Tibial nerve (tissue), 4 donors: ENCODE measurements around the gene SUSD2. TPM values are rescaled to one million over a fixed set of nuclear protein-coding genes. Genes with fewer than 3 reads are reported as not detected.
A peak's percentile ranks its signal among the peaks of the same experiment; 100 is the strongest.

Experiments used
- DNase-seq, 2 donors: peaks; one replicate each; pipeline ENCODE4 v3.0.0-alpha.2; 2019; ENCODE audit warnings: low spot score in 2 of 2
- H3K27ac ChIP-seq, 4 donors: fragments of 200-600 bp; sonication (generic) in 3 of 4; one replicate each; pipeline ENCODE4 v1.5.1; 2017 to 2019; ENCODE audit warnings: mild to moderate bottlenecking in 1 of 4
- H3K27me3 ChIP-seq, 2 donors: fragments of 200-600 bp; sonication (generic) in 1 of 2; one replicate each; pipeline versions ENCODE4 v1.5.1 to v1.6.0; 2017 to 2019
- H3K36me3 ChIP-seq, 3 donors: fragments of 200-600 bp; sonication (generic); one replicate each; pipeline ENCODE4 v1.5.1; 2018 to 2019
- H3K4me1 ChIP-seq, 4 donors: fragments of 200-600 bp; sonication (generic) in 3 of 4; one replicate each; pipeline ENCODE4 v1.5.1; 2017 to 2019
- H3K4me3 ChIP-seq, 4 donors: fragments of 200-600 bp; sonication (generic) in 3 of 4; one replicate each; pipeline ENCODE4 v1.5.1; 2017 to 2019; ENCODE audit warnings: mild to moderate bottlenecking in 1 of 4, moderate library complexity in 1 of 4
- H3K9me3 ChIP-seq, 4 donors: fragments of 200-600 bp; sonication (generic) in 3 of 4; one replicate each; pipeline ENCODE4 v1.5.1; 2017 to 2019
- CTCF ChIP-seq, 5 experiments: fragments of 200-600 bp in 3 of 5; fragments of 450-650 bp in 2 of 5; sonication (generic) in 3 of 5; IDR thresholded peaks; one replicate each; pipeline ENCODE4 v1.5.1; 2016 to 2019; ENCODE audit warnings: antibody characterized with exemption in 5 of 5, mild to moderate bottlenecking in 3 of 5, moderate library complexity in 2 of 5
- EP300 ChIP-seq, 2 donors: sonication (generic); formaldehyde crosslinking; IDR thresholded peaks; one replicate each; pipeline ENCODE4 v1.6.1; 2017; ENCODE audit warnings: antibody characterized with exemption in 2 of 2, mild to moderate bottlenecking in 1 of 2
- POLR2A ChIP-seq, 2 donors: fragments of 450-650 bp; IDR thresholded peaks; one replicate each; pipeline ENCODE4 v1.6.1; 2017; ENCODE audit warnings: antibody characterized with exemption in 2 of 2, mild to moderate bottlenecking in 2 of 2, moderate library complexity in 2 of 2
- WGBS, 2 donors: methylation state at CpG; one replicate each; pipeline ENCODE4 v1.1.5; 2018; 5-methylcytosine and 5-hydroxymethylcytosine counted together
- total RNA-seq, 4 donors: library from RNA; depleted of rRNA; stranded (reverse); fragments of >200 nt; gene quantifications; one replicate each; pipeline ENCODE4 v1.1.0, GENCODE V29; 2016

Gene SUSD2
- total RNA-seq, 4 donors from 2014 or later: 9.0 to 9.6 (median 9.4) TPM

GRCh38 chr22:24153353-24153752 lies 27.9 kb upstream of the SUSD2 start:
- no peak for DNase-seq
- H3K9me3 ChIP-seq: no peaks in the 10 kb centered on the region
- TF ChIP-seq CTCF (IDR thresholded peaks at IDR 0.05): no peak
- no peak for TF ChIP-seq EP300 (IDR thresholded peaks at IDR 0.05)
- no peak for TF ChIP-seq POLR2A (IDR thresholded peaks at IDR 0.05)
- H3K4me3 ChIP-seq: no peak overlapping the region
- WGBS, 2 donors: 71 to 81% methylated on average over 1 to 3 of the region's 3 CpGs
- peaks cover 0 to 5% (median 0%) of the 10 kb centered on the region in 3 donors for H3K36me3 ChIP-seq
- H3K27me3 ChIP-seq: no peaks in the 10 kb centered on the region
- peak overlapping the region in 1 of 4 donors; percentile 67 for H3K27ac ChIP-seq
- peaks cover 0 to 47% (median 36%) of the 10 kb centered on the region in 4 donors for H3K4me1 ChIP-seq

- H3K9me3 ChIP-seq: no peaks in the 10 kb centered on the region
- H3K27ac ChIP-seq: peak overlapping the region in 1 of 4 donors; percentile 67
- H3K4me3 ChIP-seq: no peak overlapping the region
- no peak for DNase-seq
- WGBS, 2 donors: 94 to 97% methylated on average over 7 of the region's 7 CpGs
- TF ChIP-seq CTCF (IDR thresholded peaks at IDR 0.05) (no peak), POLR2A (IDR thresholded peaks at IDR 0.05) (no peak), EP300 (IDR thresholded peaks at IDR 0.05) (no peak)
- peaks cover 0 to 47% (median 35%) of the 10 kb centered on the region in 4 donors for H3K4me1 ChIP-seq
- H3K36me3 ChIP-seq: peaks cover 0 to 5% (median 0%) of the 10 kb centered on the region in 3 donors
- H3K27me3 ChIP-seq: no peaks in the 10 kb centered on the region
These were observed 27.3 kb upstream of the SUSD2 start for GRCh38 chr22:24153959-24154358.

- Histone ChIP-seq H3K27me3 (no peaks in the 10 kb centered on the region), H3K4me3 (no peak overlapping the region), H3K9me3 (no peaks in the 10 kb centered on the region), H3K4me1 (peaks cover 0 to 47% (median 39%) of the 10 kb centered on the region in 4 donors), H3K36me3 (peaks cover 0 to 4% (median 0%) of the 10 kb centered on the region in 3 donors), H3K27ac (peak overlapping the region in 2 of 4 donors; percentile 67 to 87)
- TF ChIP-seq POLR2A (IDR thresholded peaks at IDR 0.05) (no peak), EP300 (IDR thresholded peaks at IDR 0.05) (no peak), CTCF (IDR thresholded peaks at IDR 0.05) (no peak)
- 92 to 94% methylated on average over 5 of the region's 5 CpGs for WGBS, 2 donors
- no peak for DNase-seq
These were observed 26.5 kb upstream of the SUSD2 start for GRCh38 chr22:24154826-24155225.

GRCh38 chr22:24155627-24156140 lies 25.6 kb upstream of the SUSD2 start:
- no peaks in the 10 kb centered on the region for H3K36me3 ChIP-seq
- 0 to 2% methylated on average over 9 to 13 of the region's 41 CpGs for WGBS, 2 donors
- H3K4me1 ChIP-seq: peaks cover 0 to 48% (median 38%) of the 10 kb centered on the region in 4 donors
- DNase-seq: peak; percentile 57 to 65
- H3K9me3 ChIP-seq: no peaks in the 10 kb centered on the region
- H3K27me3 ChIP-seq: no peaks in the 10 kb centered on the region
- H3K27ac ChIP-seq: peak overlapping the region; percentile 65 to 87 (median 80)
- TF ChIP-seq CTCF (IDR thresholded peaks at IDR 0.05) (peak in 4 of 5 experiments; percentile 38 to 65 (median 59)), EP300 (IDR thresholded peaks at IDR 0.05) (peak in 1 of 2 donors; percentile 41), POLR2A (IDR thresholded peaks at IDR 0.05) (no peak)
- peak overlapping the region; percentile 61 to 83 (median 74) for H3K4me3 ChIP-seq

- DNase-seq: no peak
- Histone ChIP-seq H3K27me3 (no peaks in the 10 kb centered on the region), H3K36me3 (no peaks in the 10 kb centered on the region), H3K4me1 (peaks cover 0 to 48% (median 39%) of the 10 kb centered on the region in 4 donors), H3K27ac (peak overlapping the region; percentile 65 to 87 (median 80)), H3K9me3 (no peaks in the 10 kb centered on the region), H3K4me3 (peak overlapping the region; percentile 61 to 83 (median 74))
- WGBS, 2 donors: 0 to 1% methylated on average over 13 to 26 of the region's 77 CpGs
- TF ChIP-seq POLR2A (IDR thresholded peaks at IDR 0.05): peak in 1 of 2 donors; percentile 9
- no peak for TF ChIP-seq CTCF (IDR thresholded peaks at IDR 0.05)
- no peak for TF ChIP-seq EP300 (IDR thresholded peaks at IDR 0.05)
These were observed 25.0 kb upstream of the SUSD2 start for GRCh38 chr22:24156141-24156912.
